Neutrophil (primary cell): Measurements from ENCODE around the gene ZNF281.

ENCODE experiments used
- H3K27ac ChIP-seq: fragments of 200-600 bp; sonication (generic); 2 replicates; pipeline ENCODE4 v1.5.1; 2016; ENCODE audit warnings: mild to moderate bottlenecking, moderate library complexity
- H3K27me3 ChIP-seq: fragments of 200-600 bp; sonication (generic); 2 replicates; pipeline ENCODE4 v1.6.0; 2016; ENCODE audit warnings: mild to moderate bottlenecking
- H3K36me3 ChIP-seq: fragments of 200-600 bp; sonication (generic); 2 replicates; pipeline ENCODE4 v1.5.1; 2017
- H3K4me1 ChIP-seq, 2 experiments: fragments of 200-600 bp in 1 of 2; sonication (generic) in 1 of 2; 1 replicate in 1 of 2; 2 replicates in 1 of 2; pipeline versions ENCODE4 v1.5.1 to v1.6.1; 2013 to 2016; ENCODE audit warnings: low read depth in 1 of 2, low read length in 1 of 2, mild to moderate bottlenecking in 1 of 2, moderate library complexity in 1 of 2; ENCODE audit not compliant: control insufficient read depth in 1 of 2, insufficient read depth in 1 of 2
- H3K4me3 ChIP-seq, 2 experiments: fragments of 200-600 bp in 1 of 2; sonication (generic) in 1 of 2; 1 replicate in 1 of 2; 2 replicates in 1 of 2; pipeline ENCODE4 v1.5.1; 2013 to 2016; ENCODE audit warnings: low read depth in 1 of 2, low read length in 1 of 2, mild to moderate bottlenecking in 1 of 2, moderate library complexity in 1 of 2
- H3K9me3 ChIP-seq: fragments of 200-600 bp; sonication (generic); 2 replicates; pipeline ENCODE4 v1.5.1; 2016
- TF ChIP-seq, protein P1 (sequence below): fragments of 200-600 bp; sonication (generic); IDR thresholded peaks from 2 replicates; pipeline ENCODE4 v1.5.1; 2016; ENCODE audit warnings: antibody characterized with exemption

Gene ZNF281

GRCh38 chr1:200436436-200436835 lies 26.6 kb upstream of the ZNF281 start:
- Histone ChIP-seq H3K4me1 (peaks cover 0 to 8% of the 10 kb centered on the region in 2 experiments), H3K9me3 (no peaks in the 10 kb centered on the region), H3K4me3 (no peak overlapping the region), H3K27me3 (no peaks in the 10 kb centered on the region), H3K27ac (no peak overlapping the region), H3K36me3 (no peaks in the 10 kb centered on the region)
- TF ChIP-seq, protein P1, sequence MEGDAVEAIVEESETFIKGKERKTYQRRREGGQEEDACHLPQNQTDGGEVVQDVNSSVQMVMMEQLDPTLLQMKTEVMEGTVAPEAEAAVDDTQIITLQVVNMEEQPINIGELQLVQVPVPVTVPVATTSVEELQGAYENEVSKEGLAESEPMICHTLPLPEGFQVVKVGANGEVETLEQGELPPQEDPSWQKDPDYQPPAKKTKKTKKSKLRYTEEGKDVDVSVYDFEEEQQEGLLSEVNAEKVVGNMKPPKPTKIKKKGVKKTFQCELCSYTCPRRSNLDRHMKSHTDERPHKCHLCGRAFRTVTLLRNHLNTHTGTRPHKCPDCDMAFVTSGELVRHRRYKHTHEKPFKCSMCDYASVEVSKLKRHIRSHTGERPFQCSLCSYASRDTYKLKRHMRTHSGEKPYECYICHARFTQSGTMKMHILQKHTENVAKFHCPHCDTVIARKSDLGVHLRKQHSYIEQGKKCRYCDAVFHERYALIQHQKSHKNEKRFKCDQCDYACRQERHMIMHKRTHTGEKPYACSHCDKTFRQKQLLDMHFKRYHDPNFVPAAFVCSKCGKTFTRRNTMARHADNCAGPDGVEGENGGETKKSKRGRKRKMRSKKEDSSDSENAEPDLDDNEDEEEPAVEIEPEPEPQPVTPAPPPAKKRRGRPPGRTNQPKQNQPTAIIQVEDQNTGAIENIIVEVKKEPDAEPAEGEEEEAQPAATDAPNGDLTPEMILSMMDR, result no peak

DNA sequence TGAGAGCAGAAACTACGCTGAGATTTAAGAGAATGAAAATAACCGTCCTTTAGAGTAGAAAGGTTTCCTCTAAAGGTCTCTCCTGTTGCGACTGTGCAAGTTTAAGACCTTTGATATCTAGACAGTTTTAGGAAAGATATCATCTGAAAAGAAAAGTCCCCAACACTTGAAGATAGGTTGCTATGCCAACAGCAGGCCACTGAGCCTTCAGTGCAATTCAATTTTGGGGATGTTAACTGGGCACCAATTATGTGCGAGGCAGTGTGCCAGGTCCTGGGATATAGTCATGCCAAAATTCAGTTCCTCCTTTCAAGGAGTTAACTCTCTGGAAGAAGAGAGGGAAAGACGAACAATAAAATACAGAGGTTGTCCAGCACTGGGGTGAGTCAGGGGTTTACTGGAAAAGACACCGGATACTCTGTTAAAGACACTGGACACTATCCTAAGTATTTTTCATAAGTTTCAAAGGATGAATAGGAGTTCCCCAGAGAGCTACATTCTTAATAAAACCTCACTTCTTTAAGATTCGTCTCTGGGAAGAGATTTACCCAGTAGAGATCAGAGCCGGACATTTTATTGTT lies 25.5 kb upstream of the ZNF281 start:
- peaks cover 0 to 8% of the 10 kb centered on the region in 2 experiments for H3K4me1 ChIP-seq
- H3K9me3 ChIP-seq, result no peaks in the 10 kb centered on the region
- no peak overlapping the region for H3K27ac ChIP-seq
- no peaks in the 10 kb centered on the region for H3K36me3 ChIP-seq
- no peak overlapping the region for H3K4me3 ChIP-seq
- H3K27me3 ChIP-seq, result no peaks in the 10 kb centered on the region
- TF ChIP-seq, protein P1, result no peak

DNA sequence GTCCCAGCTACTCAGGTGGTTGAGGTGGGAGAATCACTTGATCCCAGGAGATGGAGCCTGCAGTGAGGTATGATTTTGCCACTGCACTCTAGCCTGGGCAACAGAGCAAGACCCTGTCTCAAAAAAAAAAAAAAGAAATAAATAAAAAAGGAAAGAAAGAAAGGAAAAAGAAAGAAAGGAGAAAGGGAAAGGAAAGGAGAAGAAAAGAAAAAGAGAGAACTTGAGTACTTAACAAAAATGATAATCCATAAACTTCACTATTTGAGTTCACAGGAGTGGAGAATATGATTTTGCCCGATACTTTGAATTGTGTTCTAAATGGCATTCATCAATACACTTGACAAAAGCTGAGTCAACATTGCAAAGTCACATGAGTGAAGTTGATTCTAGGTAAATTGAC lies 23.8 kb upstream of the ZNF281 start:
- Histone ChIP-seq H3K4me1 (peaks cover 2 to 9% of the 10 kb centered on the region in 2 experiments), H3K4me3 (no peak overlapping the region), H3K9me3 (no peaks in the 10 kb centered on the region), H3K36me3 (no peaks in the 10 kb centered on the region), H3K27ac (no peak overlapping the region), H3K27me3 (no peaks in the 10 kb centered on the region)
- TF ChIP-seq, protein P1, result no peak

- TF ChIP-seq, protein P1, result no peak
- no peaks in the 10 kb centered on the region for H3K27me3 ChIP-seq
These were observed 22.8 kb upstream of the ZNF281 start for GRCh38 chr1:200432586-200432985.

DNA sequence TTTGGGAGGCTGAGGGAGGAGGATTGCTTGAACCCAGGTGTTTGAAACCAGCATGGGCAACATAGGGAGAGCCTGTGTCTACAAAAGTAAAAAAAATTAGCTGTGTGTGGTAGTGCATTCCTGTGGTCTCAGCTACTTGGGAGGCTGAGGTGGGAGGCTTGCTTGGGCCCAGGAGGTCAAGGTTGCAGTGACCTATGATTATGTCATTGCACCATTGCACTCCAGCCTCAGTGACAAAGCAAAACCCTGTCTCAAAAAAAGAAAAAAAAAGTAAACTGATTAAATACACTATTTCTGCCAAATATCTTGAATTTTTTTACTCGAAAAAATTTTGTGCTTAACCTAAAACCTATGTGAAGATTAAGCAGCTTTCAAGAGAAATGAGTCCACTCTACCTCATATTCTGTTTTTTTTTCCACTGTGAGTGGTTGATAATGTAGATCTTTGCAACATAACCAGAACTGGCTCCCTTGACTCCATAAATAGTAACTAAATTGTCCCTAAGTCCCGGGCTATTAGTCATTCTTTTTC lies 19.4 kb upstream of the ZNF281 start:
- H3K27ac ChIP-seq, result no peak overlapping the region
- no peaks in the 10 kb centered on the region for H3K9me3 ChIP-seq
- no peaks in the 10 kb centered on the region for H3K36me3 ChIP-seq
- TF ChIP-seq, protein P1, result no peak
- H3K27me3 ChIP-seq, result no peaks in the 10 kb centered on the region
- peaks cover 16 to 20% of the 10 kb centered on the region in 2 experiments for H3K4me1 ChIP-seq
- no peak overlapping the region for H3K4me3 ChIP-seq

More at GRCh38 chr1:200432586-200432985, 22.8 kb upstream of the ZNF281 start:
- no peak overlapping the region for H3K27ac ChIP-seq
- no peak overlapping the region for H3K4me3 ChIP-seq
- H3K4me1 ChIP-seq, result peaks cover 12 to 14% of the 10 kb centered on the region in 2 experiments
- H3K36me3 ChIP-seq, result no peaks in the 10 kb centered on the region
- no peaks in the 10 kb centered on the region for H3K9me3 ChIP-seq
